Rectal smooth muscle tissue (tissue), 1 donor: ENCODE measurements around the gene AP2M1.

ENCODE experiments used
- H3K27ac ChIP-seq: one replicate; pipeline ENCODE4 v1.7.0; 2013; ENCODE audit warnings: low read depth, low read length, inconsistent platforms
- H3K27me3 ChIP-seq: one replicate; pipeline ENCODE4 v1.7.0; 2013; ENCODE audit warnings: low read length; ENCODE audit not compliant: control insufficient read depth, insufficient read depth
- H3K36me3 ChIP-seq: one replicate; pipeline ENCODE4 v1.7.0; 2013; ENCODE audit warnings: low read length; ENCODE audit not compliant: control insufficient read depth, insufficient read depth
- H3K4me1 ChIP-seq: one replicate; pipeline ENCODE4 v1.7.0; 2013; ENCODE audit warnings: low read length; ENCODE audit not compliant: control insufficient read depth, insufficient read depth
- H3K4me3 ChIP-seq: one replicate; pipeline ENCODE4 v1.7.0; 2013; ENCODE audit warnings: low read length
- H3K9ac ChIP-seq: one replicate; pipeline ENCODE4 v1.7.0; 2013; ENCODE audit warnings: low read length

The AP2M1 gene

DNA sequence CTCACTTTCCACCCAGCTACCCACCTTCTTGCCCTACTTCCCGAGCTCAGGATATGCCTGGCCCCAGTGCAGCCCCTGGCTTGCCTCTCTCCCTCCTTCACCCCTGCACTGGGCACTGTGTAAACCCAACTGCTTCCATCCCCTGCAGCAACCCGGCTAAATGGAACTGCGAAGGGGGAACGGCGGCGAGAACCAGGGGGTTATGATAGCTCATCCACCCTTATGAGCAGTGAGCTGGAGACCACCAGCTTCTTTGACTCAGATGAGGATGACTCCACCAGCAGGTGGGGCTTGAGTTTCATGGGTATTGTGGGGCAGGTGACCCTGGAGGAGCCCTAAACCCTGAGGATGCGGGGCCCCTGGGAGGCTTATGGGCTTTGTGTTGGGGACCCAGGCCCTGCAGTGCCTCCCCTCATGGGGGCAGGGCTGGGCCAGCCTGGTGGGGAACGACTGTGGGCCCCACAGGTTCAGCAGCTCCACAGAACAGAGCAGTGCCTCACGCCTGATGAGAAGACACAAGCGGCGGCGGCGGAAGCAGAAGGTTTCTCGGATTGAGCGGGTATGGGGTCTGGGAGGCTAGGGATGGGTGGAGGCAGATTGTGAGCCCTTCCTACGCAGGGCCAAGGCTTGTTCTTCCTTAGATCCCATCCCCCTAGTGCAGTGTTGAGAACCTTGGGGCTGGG lies 9.9 kb upstream of the AP2M1 start:
- peaks cover 42% of the 10 kb centered on the region for H3K36me3 ChIP-seq
- H3K4me1 ChIP-seq: peaks cover 11% of the 10 kb centered on the region
- H3K9ac ChIP-seq: no peak overlapping the region
- no peak overlapping the region for H3K27ac ChIP-seq
- no peaks in the 10 kb centered on the region for H3K27me3 ChIP-seq
- H3K4me3 ChIP-seq: no peak overlapping the region

DNA sequence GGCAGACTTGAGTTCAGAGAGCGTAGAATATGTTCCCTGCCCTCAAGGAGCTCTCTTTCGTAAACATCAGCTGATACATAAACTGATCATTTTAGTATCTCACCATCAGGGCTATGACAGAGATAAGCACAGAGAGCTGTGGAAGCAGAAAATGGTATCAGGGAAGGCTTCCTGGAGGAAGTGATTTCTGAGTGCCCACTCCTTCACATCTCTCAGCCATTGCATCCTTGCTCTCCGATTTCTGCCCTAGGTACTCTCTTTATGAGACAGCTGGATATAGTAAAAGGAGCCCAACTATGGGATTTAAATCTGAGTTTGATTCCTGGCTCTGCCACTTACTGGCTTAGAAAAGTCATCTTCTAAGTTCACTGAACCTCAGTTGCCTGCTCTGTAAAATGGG lies 9.1 kb upstream of the AP2M1 start:
- Histone ChIP-seq H3K27ac (no peak overlapping the region), H3K36me3 (peaks cover 43% of the 10 kb centered on the region), H3K27me3 (no peaks in the 10 kb centered on the region), H3K4me3 (no peak overlapping the region), H3K9ac (no peak overlapping the region), H3K4me1 (peaks cover 6% of the 10 kb centered on the region)

DNA sequence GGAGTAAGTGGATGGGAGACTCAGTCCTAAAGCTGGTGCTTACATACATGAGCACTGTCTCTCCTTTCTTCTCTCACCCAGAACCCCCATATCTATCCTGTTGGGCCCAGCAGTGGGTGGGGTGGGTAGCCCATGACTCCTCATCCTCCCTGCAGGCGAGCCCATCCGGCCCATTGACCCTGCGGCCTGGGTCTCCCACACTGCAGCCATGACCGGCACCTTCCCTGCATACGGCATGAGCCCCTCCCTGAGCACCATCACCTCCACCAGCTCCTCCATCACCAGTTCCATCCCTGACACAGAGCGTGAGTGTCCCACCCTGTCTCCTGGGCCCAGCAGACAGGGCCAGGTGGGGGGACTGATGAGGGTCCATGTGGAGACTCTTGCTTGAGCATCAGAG lies 8.0 kb upstream of the AP2M1 start:
- peaks cover 50% of the 10 kb centered on the region for H3K36me3 ChIP-seq
- no peak overlapping the region for H3K4me3 ChIP-seq
- no peak overlapping the region for H3K27ac ChIP-seq
- H3K27me3 ChIP-seq: no peaks in the 10 kb centered on the region
- H3K4me1 ChIP-seq: peaks cover 2% of the 10 kb centered on the region
- H3K9ac ChIP-seq: no peak overlapping the region

- peaks cover 50% of the 10 kb centered on the region for H3K36me3 ChIP-seq
- H3K4me1 ChIP-seq: no peaks in the 10 kb centered on the region
- H3K27me3 ChIP-seq: no peaks in the 10 kb centered on the region
- peak overlapping the region; percentile 56 for H3K27ac ChIP-seq
- H3K4me3 ChIP-seq: no peak overlapping the region
- H3K9ac ChIP-seq: no peak overlapping the region
Observed at GRCh38 chr3:184167786-184168185, 6.9 kb upstream of the AP2M1 start.

DNA sequence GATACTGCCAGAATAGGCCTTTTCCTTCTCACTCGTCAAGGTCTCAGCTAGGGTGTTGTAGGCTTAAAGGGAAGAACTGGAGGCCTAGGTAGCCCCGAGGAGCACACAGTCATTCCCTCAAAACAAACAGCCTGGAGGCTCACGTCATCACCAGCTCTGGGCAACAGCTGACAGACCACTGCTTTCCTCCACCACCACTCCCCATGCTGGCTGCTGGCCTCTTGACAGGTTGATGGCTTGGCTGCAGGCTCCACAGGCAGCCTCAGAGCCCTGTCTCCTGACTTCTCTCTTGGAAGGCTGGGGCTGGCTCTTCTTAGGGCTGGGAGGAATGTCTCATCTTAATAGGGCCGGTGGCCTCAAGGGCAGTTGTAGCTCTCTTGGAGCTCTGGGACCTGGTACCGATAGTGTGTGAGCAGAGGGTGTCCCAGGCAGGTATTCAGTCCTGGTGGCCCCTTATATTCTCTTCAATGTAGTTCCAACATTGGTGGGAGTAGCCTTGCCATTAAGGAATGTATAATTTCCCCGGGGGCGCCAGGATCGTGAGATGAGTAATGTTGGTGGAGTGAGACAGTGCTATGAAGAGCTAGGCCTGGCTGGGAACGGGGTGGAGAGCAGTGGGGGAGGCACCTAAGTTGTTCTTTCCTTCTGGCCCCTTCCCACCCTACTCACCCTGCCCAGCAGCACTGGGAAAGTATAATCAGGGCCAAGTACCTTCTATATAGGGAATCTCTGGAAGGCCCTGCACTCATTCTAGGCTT lies 6.1 kb upstream of the AP2M1 start:
- H3K27ac ChIP-seq: peak overlapping the region; percentile 56
- no peaks in the 10 kb centered on the region for H3K4me1 ChIP-seq
- H3K4me3 ChIP-seq: no peak overlapping the region
- no peaks in the 10 kb centered on the region for H3K27me3 ChIP-seq
- peaks cover 49% of the 10 kb centered on the region for H3K36me3 ChIP-seq
- H3K9ac ChIP-seq: no peak overlapping the region

DNA sequence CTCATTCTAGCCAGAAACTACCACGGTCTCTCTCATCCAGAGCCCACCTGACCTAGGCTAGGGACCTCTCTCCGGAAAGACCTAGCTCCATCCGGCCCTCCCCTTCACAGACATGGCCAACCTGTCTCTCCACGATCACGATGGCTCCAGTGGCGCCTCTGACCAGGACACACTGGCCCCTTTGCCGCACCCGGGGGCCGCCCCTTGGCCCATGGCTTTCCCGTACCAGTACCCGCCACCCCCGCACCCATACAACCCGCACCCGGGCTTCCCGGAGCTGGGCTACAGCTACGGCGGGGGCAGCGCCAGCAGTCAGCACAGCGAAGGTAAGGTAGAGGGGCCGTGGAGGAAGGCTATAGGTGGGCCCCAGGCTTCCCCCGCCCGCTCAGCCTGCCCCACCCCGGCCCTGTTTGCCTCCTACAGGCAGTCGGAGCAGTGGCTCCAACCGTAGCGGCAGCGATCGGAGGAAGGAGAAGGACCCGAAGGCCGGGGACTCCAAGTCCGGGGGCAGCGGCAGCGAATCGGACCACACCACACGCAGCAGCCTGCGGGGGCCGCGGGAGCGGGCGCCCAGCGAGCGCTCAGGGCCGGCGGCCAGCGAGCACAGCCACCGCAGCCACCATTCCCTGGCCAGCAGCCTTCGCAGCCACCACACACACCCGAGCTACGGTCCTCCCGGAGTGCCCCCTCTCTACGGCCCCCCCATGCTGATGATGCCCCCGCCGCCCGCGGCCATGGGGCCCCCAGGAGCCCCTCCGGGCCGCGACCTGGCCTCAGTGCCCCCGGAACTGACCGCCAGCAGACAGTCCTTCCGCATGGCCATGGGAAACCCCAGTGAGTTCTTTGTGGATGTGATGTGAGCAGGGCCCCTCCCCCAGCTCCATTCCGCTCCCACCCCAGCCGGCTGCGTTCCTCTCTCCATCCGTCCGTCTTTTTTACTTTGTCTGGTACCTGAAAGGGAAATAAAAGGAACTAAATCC lies 4.5 kb upstream of the AP2M1 start:
- Histone ChIP-seq H3K27me3 (no peaks in the 10 kb centered on the region), H3K27ac (no peak overlapping the region), H3K9ac (no peak overlapping the region), H3K4me3 (no peak overlapping the region), H3K4me1 (peaks cover 7% of the 10 kb centered on the region), H3K36me3 (peaks cover 37% of the 10 kb centered on the region)

DNA sequence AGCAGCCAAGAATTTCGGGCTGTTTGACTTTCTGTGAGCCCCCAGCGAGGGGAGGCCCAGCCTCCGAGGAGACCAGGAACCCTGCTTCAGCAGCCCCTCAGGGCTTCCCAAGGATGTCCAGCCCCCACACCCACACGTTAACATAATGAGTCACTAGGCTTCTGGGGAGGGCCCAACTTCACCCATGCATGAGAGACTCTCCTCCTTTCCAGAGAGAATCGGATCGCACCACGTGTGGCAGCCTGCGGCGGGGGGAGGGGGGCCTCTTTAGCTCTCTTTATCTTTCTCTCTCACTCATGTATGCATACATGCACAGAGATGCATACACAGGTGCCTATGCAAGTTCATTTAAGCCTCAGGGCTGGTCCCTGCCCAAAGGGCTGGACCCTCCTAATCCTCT lies 3.1 kb upstream of the AP2M1 start:
- H3K4me3 ChIP-seq: no peak overlapping the region
- H3K9ac ChIP-seq: no peak overlapping the region
- H3K27ac ChIP-seq: no peak overlapping the region
- peaks cover 23% of the 10 kb centered on the region for H3K36me3 ChIP-seq
- H3K4me1 ChIP-seq: peaks cover 16% of the 10 kb centered on the region
- no peaks in the 10 kb centered on the region for H3K27me3 ChIP-seq

- Histone ChIP-seq H3K27ac (no peak overlapping the region), H3K4me1 (peaks cover 22% of the 10 kb centered on the region), H3K4me3 (no peak overlapping the region), H3K36me3 (peaks cover 22% of the 10 kb centered on the region), H3K27me3 (no peaks in the 10 kb centered on the region), H3K9ac (no peak overlapping the region)
Observed at GRCh38 chr3:184172681-184173373, 1.8 kb upstream of the AP2M1 start.

- no peak overlapping the region for H3K4me3 ChIP-seq
- peaks cover 22% of the 10 kb centered on the region for H3K36me3 ChIP-seq
- H3K27me3 ChIP-seq: no peaks in the 10 kb centered on the region
- H3K9ac ChIP-seq: no peak overlapping the region
- H3K4me1 ChIP-seq: peaks cover 22% of the 10 kb centered on the region
- H3K27ac ChIP-seq: peak overlapping the region; percentile 77
Observed at GRCh38 chr3:184173374-184173722, 1.3 kb upstream of the AP2M1 start.

DNA sequence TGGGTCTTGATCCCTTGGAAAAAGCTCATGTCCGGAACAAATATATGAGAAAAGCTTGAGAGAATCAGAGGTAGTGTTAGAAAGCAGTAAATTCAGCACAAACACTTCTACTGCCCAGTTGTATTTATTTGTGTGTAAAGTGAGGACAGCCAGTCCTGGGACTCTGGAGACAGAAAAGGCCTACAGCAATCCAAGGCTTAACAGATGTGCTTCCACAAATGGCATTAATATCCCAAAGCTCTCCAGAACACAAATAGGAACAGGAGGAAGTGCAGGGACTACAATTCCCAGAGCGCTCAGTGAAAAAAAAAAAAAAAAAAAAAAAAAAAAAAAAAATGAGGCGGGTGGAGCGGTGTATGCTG lies 390 bp upstream of the AP2M1 start:
- Histone ChIP-seq H3K4me3 (no peak overlapping the region), H3K4me1 (peaks cover 22% of the 10 kb centered on the region), H3K27ac (peak overlapping the region; percentile 77), H3K27me3 (no peaks in the 10 kb centered on the region), H3K9ac (no peak overlapping the region), H3K36me3 (peaks cover 29% of the 10 kb centered on the region)

DNA sequence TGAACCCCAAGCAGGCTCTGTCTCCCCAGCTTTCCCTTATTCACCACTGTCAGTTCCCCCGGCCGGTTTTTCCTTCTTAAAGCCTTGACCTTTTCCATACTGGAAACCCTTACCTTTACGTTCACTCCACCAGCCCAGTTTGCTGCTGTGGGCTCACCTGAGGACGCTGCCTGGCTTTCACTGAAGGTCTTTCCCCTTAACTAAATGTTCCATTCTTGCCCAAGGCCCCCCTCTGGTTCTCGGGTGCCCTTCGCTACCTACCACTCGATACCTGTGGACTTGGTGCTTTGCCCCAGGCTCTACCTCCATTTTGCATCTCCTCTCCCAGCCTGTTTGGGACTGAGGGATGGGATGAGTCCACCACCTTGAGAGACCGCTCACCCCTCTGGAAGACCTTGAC lies 851 bp downstream of the AP2M1 start:
- H3K4me3 ChIP-seq: peak overlapping the region; percentile 95
- H3K4me1 ChIP-seq: peaks cover 22% of the 10 kb centered on the region
- H3K36me3 ChIP-seq: peaks cover 41% of the 10 kb centered on the region
- H3K27ac ChIP-seq: peak overlapping the region; percentile 94
- H3K9ac ChIP-seq: peak overlapping the region; percentile 86
- no peaks in the 10 kb centered on the region for H3K27me3 ChIP-seq

DNA sequence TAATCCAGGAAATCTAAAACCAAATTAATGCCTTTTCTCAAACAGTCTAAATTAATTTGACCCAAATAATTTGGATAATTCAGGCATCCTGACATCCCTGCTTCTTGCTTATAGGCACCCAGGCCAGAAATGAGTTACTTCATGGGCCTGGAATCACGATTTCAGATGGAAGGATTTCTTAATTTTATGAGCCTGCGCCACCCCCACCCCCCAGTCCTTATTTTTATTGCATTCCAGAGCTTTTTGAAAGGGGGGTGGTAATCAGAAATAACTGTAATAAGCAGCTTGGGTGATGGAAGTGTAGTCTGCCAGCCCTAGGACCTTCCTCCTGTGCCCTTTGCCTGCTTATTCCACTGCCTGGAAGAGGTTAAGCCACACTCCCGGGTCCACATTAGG lies 1.3 kb downstream of the AP2M1 start:
- Histone ChIP-seq H3K9ac (no peak overlapping the region), H3K27ac (peak overlapping the region; percentile 94), H3K4me1 (peaks cover 22% of the 10 kb centered on the region), H3K4me3 (peak overlapping the region; percentile 95), H3K27me3 (no peaks in the 10 kb centered on the region), H3K36me3 (peaks cover 41% of the 10 kb centered on the region)
